Measurements from ENCODE around the gene PLEKHN1.

The PLEKHN1 gene, protein sequence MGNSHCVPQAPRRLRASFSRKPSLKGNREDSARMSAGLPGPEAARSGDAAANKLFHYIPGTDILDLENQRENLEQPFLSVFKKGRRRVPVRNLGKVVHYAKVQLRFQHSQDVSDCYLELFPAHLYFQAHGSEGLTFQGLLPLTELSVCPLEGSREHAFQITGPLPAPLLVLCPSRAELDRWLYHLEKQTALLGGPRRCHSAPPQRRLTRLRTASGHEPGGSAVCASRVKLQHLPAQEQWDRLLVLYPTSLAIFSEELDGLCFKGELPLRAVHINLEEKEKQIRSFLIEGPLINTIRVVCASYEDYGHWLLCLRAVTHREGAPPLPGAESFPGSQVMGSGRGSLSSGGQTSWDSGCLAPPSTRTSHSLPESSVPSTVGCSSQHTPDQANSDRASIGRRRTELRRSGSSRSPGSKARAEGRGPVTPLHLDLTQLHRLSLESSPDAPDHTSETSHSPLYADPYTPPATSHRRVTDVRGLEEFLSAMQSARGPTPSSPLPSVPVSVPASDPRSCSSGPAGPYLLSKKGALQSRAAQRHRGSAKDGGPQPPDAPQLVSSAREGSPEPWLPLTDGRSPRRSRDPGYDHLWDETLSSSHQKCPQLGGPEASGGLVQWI

GRCh38 chr1:966135-966703 is at the start of gene PLEKHN1:
PLEKHN1 (plus strand) TSS chr1:966482; CDS start chr1:966532, 50 bp downstream.
- peak in 1 of 2 donors; percentile 40 for DNase-seq (ENCODE audit: low read depth in 2 of 2)

- no peak for DNase-seq (ENCODE audit: low read depth in 2 of 2)
Observed at GRCh38 chr1:917076-917459, 49.2 kb upstream of the PLEKHN1 start.

- no peak for DNase-seq (ENCODE audit: low read depth in 2 of 2)
Observed at GRCh38 chr1:917466-918091, 48.7 kb upstream of the PLEKHN1 start.

DNA sequence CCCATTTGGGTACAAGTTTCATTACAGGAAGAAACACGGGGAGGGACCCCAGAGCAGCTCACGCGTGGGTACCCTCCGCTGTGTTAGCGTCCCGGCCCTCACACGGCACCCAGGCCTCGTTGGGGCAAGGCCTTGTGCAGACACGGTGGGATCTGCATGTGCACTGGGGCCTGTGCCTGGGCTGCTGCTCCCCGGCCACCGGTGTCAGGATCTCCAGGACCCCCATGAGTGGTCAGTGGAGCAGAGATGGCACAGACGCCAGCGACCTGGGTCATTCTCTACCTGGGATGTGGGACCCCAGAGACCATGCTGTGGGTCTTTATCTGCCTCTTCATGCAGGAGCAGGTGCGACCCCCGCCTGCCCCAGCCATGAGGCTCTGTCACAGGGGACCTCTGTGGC is 47.9 kb upstream of the PLEKHN1 start:
- DNase-seq (ENCODE audit: low read depth in 2 of 2): no peak

DNA sequence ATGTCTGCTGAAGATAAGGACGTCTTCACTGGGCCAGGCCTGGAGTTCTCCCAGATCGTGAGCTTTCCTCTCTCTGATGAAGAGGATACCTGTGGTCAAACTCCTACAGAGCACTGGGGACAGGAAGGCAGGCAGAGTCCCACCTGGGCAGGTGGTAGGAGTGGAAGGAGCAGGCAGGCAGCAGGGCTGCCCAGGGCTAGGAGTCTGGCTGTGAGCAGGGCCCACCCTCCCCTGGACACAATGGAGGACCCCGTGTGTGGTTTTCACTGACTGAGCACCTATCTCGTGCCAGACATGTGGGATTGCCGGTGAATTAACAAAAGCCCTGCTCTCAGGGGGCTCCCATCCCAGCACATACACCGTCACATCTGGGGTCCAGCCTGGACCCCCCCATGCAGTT is 47.4 kb upstream of the PLEKHN1 start:
- DNase-seq (ENCODE audit: low read depth in 2 of 2): no peak

- DNase-seq (ENCODE audit: low read depth in 2 of 2): no peak
Observed at GRCh38 chr1:919271-919872, 46.9 kb upstream of the PLEKHN1 start.

GRCh38 chr1:920010-920409 is 46.3 kb upstream of the PLEKHN1 start:
- DNase-seq (ENCODE audit: low read depth in 2 of 2): no peak

- DNase-seq (ENCODE audit: low read depth in 2 of 2): no peak
Observed at GRCh38 chr1:920521-920920, 45.8 kb upstream of the PLEKHN1 start.

DNA sequence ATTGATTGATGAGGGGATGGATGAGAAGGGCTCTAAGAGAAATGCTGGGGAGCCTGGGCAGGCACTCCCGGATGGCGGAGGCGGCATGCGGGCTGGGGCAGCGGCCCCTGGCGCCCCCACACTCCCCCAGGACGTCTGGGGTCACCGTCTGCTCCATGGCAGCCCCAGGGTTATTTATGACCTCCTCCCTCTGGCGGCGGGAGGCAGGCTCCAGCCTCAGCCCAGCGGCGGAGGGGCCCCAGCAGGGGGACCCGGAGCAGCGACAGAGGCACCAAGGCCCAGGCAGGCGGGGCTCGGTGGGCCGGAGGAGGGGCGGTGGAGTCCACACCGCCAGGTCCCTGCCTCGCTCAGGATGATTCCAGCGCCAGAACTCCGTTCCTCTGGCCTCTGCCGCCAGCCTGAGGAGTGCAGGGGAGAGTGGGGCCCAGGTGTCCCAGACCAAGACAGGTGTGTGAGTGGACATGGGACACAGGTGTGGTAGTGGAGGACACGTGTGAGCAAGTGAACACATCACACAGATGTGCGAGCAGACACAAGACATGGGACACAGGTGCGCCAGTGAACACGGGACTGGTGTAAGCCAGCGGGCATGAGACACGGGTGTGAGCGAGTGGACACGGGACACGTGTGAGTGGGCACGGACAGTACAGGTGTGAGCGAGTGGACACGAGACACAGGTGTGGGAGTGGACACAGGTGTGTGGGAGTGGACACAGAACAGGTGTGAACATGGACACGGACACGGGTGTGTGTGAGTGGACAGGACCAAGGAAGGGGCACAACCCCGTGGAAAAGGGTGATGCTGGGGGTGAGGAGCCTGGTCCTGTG is 45.1 kb upstream of the PLEKHN1 start:
- no peak for DNase-seq (ENCODE audit: low read depth in 2 of 2)

DNA sequence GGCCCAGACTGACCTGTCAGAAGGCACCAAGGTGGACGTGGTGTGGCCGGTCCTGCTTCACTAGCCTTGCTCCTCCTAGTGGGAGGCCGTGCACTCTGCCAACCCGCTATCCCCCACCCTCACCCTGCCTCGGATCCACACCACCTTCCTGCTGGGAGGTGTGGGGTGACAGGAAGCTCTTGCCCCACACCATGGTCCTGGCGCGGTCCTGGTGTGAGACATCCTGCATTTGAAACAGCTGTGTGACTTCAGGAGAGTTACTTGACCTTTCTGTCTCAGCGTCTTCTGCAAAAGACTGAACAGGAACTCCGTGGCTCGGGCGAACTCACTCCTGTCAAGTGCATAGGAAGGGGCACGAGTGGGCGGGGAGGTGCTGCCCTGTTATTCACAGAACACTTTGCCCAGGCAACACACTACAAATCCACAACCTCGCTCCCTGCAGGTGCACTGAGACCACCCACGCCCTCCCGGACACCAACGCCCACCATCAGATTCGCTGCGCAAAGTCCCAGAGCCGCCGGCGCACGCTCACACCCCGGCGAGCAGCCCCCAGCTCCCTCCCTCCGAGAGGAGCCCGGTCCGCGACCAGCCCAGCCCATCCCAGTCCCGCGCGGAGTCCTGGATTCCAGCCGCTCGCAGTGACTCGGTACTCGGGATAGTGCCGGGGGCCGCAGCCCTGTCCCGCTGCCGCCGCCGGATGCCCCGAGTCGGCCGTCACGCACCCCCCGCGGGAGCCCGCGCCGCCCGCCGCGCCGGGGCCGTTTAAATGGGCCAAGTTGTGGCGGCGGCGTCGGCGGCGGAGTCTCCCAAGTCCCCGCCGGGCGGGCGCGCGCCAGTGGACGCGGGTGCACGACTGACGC is 42.9 kb upstream of the PLEKHN1 start, which contains the start of gene SAMD11:
SAMD11 (plus strand) TSS at position 793 of the 860 bp plus-strand sequence. CDS start 509 bp downstream, outside the sequence.
- DNase-seq (ENCODE audit: low read depth in 2 of 2): no peak

DNA sequence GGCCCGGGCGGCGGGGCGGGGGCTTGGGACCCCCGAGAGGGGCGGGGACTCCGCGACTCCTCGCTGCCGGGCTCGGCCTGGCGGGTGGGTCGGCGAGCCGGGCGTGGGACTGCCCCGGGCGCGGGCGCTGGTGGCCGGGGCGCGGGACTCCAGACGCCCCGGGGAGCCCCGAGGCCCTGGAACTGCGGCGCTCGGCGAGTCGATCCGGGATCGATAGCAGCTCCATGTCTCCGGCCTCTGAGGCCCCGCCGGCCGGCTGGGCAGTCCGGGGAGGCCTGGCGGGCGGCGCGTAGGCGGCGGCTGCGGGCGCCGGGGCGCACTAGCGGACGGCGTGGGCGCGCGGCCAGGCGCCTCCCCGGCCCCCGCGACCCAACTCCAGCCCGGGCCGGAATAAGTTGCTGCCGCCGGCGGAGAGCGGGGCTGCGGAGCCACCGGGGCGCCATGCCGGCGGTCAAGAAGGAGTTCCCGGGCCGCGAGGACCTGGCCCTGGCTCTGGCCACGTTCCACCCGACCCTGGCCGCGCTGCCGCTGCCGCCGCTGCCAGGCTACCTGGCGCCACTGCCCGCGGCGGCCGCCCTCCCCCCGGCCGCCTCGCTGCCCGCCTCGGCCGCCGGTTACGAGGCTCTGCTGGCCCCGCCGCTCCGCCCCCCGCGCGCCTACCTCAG is 42.2 kb upstream of the PLEKHN1 start:
- DNase-seq (ENCODE audit: low read depth in 2 of 2): no peak

DNA sequence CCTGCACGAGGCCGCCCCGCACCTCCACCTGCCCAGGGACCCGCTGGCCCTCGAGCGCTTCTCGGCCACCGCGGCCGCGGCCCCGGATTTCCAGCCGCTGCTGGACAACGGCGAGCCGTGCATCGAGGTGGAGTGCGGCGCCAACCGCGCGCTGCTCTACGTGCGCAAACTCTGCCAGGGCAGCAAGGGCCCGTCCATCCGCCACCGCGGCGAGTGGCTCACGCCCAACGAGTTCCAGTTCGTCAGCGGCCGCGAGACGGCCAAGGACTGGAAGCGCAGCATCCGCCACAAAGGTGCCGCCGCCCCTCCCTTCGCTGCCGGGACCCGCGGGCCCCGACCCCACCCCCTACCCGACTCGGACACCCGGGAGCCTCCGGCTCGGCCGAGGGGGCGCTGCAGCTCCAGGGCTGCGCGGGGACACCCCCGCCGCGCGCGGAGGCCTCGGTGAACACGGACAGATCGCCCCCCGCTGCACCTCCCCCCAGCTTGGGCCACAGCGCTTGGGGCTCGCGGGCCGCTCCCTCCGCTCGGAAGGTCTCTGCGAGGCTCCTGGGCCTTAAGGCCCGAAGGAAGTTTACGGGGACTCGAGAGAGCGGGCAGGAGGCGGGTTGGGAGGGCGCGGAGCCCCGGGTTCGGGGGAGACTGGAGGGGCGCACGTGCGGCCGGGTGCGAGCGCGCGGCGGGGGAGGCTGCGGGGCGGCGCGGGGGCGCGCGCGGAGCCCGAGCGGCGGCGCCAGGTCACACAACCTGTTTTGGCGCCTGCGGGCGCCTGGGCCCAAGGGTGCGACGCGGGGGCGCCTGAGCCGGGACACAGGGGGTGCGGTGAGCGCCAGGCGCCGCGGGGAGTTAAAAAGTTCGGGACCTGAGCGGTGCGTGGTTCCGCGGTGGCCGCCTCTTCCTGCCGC is 41.4 kb upstream of the PLEKHN1 start:
- DNase-seq (ENCODE audit: low read depth in 2 of 2): no peak

GRCh38 chr1:925561-926421 is 40.5 kb upstream of the PLEKHN1 start:
- DNase-seq (ENCODE audit: low read depth in 2 of 2): no peak

DNA sequence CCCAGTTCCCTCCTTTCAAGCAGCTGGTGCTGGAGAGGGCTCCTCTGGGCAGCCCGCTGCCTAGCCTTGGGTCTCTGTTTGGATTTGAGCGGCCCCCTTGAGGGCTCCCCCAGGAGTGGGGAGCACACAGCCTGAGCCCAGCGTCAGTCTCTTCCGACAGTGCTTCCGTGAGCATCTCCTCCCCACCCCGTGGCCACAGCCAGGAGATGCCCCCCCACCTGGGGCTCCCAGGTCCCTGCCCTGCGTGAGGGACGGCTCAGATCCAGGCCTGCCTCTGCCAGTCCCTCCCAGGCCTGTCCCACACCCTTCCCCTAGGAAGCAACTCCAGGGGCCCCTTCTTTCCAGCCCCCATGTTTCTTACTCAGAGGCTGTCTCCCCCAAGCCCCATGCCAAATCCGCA is 39.0 kb upstream of the PLEKHN1 start:
- no peak for DNase-seq (ENCODE audit: low read depth in 2 of 2)

- no peak for DNase-seq (ENCODE audit: low read depth in 2 of 2)
Observed at GRCh38 chr1:927748-928147, 38.5 kb upstream of the PLEKHN1 start.

GRCh38 chr1:928825-929661 is 37.2 kb upstream of the PLEKHN1 start:
- no peak for DNase-seq (ENCODE audit: low read depth in 2 of 2)
